ENCODE measurements around the gene SYT7. TPM values are rescaled to one million over a fixed set of nuclear protein-coding genes. Genes with fewer than 3 reads are reported as not detected.
"Not testable (repeated sequence)": the region's sequence is repeated elsewhere in the genome, so short reads cannot be mapped to it uniquely, and the experiment has no call there.

SYT7 gene
- total RNA-seq, 2 experiments from 2014 or later, result 0.15 TPM; not detected in 1

- POLR2A ChIA-PET, result interaction anchor here (0.8 kb wide), 1 partner anchor 41 kb away, joined by 8 read pairs; no protein-coding TSS in a partner anchor
These were observed 107.4 kb downstream of the SYT7 start for GRCh38 chr11:61473370-61474012.

GRCh38 chr11:61472868-61473267 lies 108.0 kb downstream of the SYT7 start:
- POLR2A ChIA-PET, result interaction anchor here (0.8 kb wide), 1 partner anchor 41 kb away, joined by 8 read pairs; no protein-coding TSS in a partner anchor
- CTCF ChIA-PET, result interaction anchor here (0.7 kb wide), 1 partner anchor 527 kb away, joined by 4 read pairs; no protein-coding TSS in a partner anchor

More at GRCh38 chr11:61473370-61474012, 107.4 kb downstream of the SYT7 start:
- CTCF ChIA-PET, result interaction anchor here (0.7 kb wide), 1 partner anchor 526 kb away, joined by 4 read pairs; no protein-coding TSS in a partner anchor

- ChIA-PET POLR2A (interaction anchor here (0.8 kb wide), 1 partner anchor 40 kb away, joined by 8 read pairs; no protein-coding TSS in a partner anchor), CTCF (interaction anchor here (1.3 kb wide), 1 partner anchor 45 kb away, joined by 7 read pairs; no protein-coding TSS in a partner anchor)
These were observed 108.6 kb downstream of the SYT7 start for GRCh38 chr11:61472282-61472681.

- CTCF ChIA-PET, result interaction anchor here (1.0 to 1.5 kb wide), 2 partner anchors 10 to 49 kb away, joined by 3 to 5 read pairs; no protein-coding TSS in a partner anchor
These were observed 112.9 kb downstream of the SYT7 start for GRCh38 chr11:61468002-61468401.

GRCh38 chr11:61467602-61468001 lies 113.3 kb downstream of the SYT7 start:
- CTCF ChIA-PET, result interaction anchor here (1.0 kb wide), 1 partner anchor 50 kb away, joined by 3 read pairs; no protein-coding TSS in a partner anchor
- POLR2A ChIA-PET, result not testable (repeated sequence)

More at GRCh38 chr11:61468002-61468401, 112.9 kb downstream of the SYT7 start:
- POLR2A ChIA-PET, result no interaction called here

Other genes with a start within 250 kb of the SYT7 start
- gene DDB1, start 248.0 kb downstream of the SYT7 start, total RNA-seq, result 100 to 1,000 TPM; 312 to 319 TPM
- gene TKFC, start 247.8 kb downstream of the SYT7 start, total RNA-seq, result 10 to 100 TPM; 68.7 to 70.3 TPM
- 10 to 100 TPM; 44.8 to 55.4 TPM for gene CYB561A3, start 219.2 kb downstream of the SYT7 start, total RNA-seq
- 10 to 100 TPM; 60.8 to 68.8 TPM for gene TMEM138, start 218.7 kb downstream of the SYT7 start, total RNA-seq
- 10 to 100 TPM; 16.9 to 17.3 TPM for gene TMEM216, start 188.5 kb downstream of the SYT7 start, total RNA-seq
- gene CPSF7, start 151.1 kb downstream of the SYT7 start, total RNA-seq, result 100 to 1,000 TPM; 112 to 125 TPM
- gene SDHAF2, start 151.0 kb downstream of the SYT7 start, total RNA-seq, result 10 to 100 TPM; 44.6 to 45.4 TPM
- gene LRRC10B, start 72.3 kb downstream of the SYT7 start, total RNA-seq, result not detected
- gene DAGLA, start 99.3 kb upstream of the SYT7 start, total RNA-seq, result under 1 TPM; 0.06 to 0.13 TPM
- 1 to 10 TPM in 1 of 2 experiments, under 1 TPM in 1; 0.91 to 1.0 TPM for gene MYRF, start 171.6 kb upstream of the SYT7 start, total RNA-seq
- gene TMEM258, start 211.5 kb upstream of the SYT7 start, total RNA-seq, result 100 to 1,000 TPM; 152 to 160 TPM
- gene FEN1, start 211.8 kb upstream of the SYT7 start, total RNA-seq, result 100 to 1,000 TPM; 132 to 137 TPM
- gene FADS1, start 235.9 kb upstream of the SYT7 start, total RNA-seq, result 10 to 100 TPM; 18.3 to 19.1 TPM
- gene FADS2, start 247.2 kb upstream of the SYT7 start, total RNA-seq, result 10 to 100 TPM; 45.6 to 46.1 TPM

All from activated CD8-positive, alpha-beta memory T cell treated with anti-CD3 and anti-CD28 coated beads for 36 hours (primary cell).